Jurkat, Clone E6-1 (cell line): ENCODE results near the gene MEGF11.

Experiments used
- DNase-seq: peaks from one replicate; pipeline ENCODE4 v3.0.0-alpha.2; 2011; ENCODE audit warnings: low read depth, low spot score
- H3K4me3 ChIP-seq: 2 replicates; pipeline ENCODE4 v1.5.1; 2011; ENCODE audit warnings: mild to moderate bottlenecking, low read length, control low read depth, moderate library complexity

Gene MEGF11

DNA sequence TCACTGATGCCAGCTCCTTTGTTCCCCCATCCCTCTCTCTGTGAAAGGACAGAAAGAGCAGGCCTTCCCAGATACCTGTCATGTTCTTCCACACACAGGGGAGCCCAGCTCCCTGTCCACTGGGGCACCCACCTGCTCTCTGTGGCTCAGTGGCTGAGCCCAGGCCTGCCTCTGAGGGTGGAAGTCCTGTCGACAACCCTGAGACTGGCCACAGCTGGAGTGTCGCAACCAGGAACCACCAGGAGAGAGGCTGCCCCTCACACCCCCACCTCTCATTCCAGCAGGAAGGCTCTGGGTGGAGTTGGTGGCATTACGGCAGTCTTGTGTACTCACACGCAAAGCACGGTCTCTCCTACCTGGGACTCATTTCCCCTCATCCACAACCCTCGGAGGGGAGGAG lies 66.3 kb downstream of the MEGF11 start:
- no peak overlapping the region for H3K4me3 ChIP-seq
- no peak for DNase-seq

DNA sequence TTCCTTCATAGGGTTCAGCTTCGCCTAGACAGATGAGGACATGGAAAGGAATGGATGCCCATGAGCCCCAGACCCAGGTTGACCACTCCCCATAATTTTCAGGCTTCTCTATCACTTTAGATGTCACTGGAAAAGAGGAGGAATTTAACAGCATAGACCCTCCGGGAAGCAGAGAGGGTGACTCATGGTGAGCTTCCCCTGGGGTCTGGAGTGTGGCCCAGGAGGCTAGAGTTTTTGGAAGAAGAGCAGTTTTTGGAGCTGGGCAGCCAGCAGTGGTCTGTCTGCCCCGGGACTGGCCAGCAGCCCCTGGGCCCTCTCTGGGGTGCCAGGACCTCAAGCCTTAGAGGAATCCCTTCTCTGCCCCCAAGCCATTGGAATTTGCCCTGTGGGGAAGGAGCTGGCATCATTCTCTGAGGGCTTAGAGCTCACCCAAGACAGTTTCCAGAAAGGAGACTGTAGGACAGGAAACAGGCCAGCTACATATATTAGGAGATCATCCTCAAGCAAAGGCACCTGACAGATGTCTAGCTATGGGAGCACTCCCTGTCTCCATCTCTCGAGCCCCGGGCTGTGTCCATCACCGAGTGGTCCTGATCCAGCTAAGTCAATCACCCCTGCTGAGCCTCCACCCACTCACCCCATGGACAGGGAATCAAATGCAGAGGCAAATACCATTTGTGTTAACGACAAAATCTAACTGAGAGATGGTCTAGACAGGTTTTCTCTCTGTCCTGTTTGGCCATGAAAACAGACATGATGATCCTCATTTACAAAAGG lies 67.3 kb downstream of the MEGF11 start:
- no peak overlapping the region for H3K4me3 ChIP-seq
- DNase-seq = no peak

DNA sequence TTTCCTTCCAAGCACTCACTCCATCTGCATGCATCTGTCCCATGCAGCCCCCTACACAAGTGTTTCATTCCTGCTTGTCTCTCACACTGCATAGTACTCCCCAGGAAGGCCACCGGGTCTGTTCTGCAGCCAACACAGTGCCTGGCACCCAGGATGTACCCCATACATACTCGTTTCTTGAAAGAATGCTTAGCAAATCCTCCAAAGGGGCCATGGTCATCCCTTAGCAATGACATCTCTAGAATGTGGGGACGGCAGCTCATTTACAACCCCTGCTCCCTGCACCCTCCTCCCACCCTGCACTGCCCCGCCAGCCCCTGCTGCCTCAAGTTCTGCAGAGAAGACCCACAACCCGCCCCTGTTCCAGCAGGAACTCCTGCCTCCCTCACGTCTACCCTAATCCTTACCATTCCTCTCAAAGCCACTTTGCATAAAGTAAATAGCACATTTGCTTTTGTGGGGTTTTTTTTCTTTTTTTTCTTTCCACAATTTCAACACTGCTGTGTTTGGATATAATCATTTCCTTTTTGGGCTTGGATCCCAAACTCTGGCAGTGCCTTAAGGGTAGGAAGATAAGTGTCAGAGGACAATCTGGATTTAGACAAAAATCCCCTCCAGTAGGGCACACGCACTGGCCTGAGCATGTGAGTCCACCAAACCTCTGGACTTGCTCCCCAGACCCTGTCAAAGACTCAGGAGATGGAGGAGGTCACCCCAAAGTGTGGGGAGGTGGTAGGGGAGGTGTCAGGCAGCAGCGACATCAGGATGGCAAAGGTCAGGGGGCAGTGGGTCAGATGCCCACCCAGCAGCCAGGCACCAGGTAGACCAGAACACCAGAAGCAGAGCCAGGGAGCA lies 68.4 kb downstream of the MEGF11 start:
- DNase-seq = no peak
- no peak overlapping the region for H3K4me3 ChIP-seq

DNA sequence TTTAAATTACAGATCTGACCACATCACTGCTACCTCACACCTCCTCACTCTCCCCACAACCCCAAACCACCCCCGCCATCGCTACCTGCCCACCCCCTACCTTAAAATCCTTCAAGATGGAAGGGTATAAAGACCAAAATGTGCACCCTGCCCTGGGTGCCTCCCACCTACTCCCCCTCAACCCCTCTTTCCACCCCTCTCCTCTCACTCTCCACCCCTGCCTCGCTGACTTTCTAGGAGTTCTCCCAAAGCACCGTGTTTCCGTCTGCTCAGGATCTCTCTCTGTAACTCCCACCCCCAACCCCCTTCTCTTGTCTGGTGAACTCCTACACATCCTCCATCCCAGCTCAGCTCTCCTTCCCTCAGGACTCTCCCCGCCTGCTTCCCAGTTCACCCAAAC lies 69.1 kb downstream of the MEGF11 start:
- H3K4me3 ChIP-seq = no peak overlapping the region

DNA sequence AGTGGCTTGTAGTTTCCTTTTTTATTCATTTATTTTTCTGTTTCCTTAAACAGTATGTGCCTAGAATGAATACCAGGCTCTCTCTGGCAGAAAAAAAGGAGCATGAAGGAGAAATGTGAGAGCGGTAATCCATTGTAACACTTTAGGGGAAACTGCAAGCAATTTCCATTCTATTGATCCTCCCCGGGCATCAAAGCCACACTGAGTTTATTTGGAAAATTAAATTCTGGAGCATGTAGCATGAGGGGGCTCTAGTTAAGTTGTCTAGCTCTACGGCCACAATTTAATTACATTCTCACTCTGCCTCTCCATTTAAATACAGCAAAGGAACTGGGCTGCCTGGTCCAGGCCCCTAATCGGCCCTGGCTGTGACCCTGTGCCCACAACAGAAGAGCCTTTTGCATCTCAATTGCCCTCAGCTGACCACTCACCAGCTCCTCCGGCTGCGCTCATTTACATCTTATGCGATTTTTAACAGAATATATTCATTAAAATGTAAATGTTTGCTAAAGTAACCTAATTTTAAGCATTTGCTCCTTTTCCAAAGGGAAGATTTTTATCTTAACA lies 72.9 kb downstream of the MEGF11 start:
- no peak overlapping the region for H3K4me3 ChIP-seq
- no peak for DNase-seq

More for the DNA sequence above, 69.1 kb downstream of the MEGF11 start:
- DNase-seq = no peak

DNA sequence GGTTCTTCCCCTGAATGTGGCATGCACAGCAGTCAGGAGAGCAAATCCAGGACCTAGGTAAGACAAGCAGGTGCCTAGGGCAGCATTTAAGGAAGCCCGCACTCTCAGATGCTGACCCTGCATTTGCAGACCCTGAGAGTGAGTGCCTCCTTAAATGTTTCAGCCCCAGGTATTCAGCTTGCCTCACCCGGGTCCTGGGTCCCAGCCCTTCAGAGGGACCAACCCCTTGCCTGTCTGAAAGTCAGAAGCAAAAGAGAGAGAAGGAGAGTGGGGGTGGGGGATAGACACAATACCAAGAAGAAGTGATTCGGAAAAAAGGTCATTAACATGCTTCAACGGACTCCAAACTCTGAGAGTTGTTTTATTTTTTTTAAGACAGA lies 75.0 kb downstream of the MEGF11 start:
- no peak overlapping the region for H3K4me3 ChIP-seq
- no peak for DNase-seq

DNA sequence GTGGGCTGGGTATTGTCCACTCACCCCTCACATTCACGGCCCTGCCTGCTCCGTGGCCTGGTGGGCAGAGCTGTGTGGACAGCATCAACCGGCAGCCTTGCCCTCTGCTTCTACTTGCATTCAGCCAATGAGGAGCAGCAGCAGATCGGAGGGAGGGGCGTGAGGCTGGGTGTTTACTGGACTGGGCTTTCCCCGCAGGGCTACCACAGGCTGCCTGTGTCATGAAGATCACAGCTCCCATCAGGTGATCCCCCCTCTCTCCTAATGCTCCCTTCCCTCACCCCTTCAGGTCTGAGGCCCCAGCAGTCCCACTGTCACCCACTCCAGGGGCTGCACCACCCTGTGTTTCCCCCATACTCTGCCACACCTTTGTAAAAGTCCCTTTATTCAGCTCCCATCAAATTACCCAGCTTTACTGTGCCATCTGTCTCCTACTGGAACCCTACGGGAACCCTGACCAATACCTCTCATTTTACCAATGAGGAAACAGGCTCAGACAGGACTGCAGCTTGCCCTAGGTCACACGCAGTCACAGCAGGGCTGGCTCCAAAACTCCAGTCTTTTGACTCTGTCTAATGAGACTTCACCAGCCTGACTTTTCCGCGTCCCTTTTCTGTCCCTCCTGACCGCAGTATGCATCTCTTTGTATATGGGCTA lies 81.1 kb downstream of the MEGF11 start:
- no peak for DNase-seq
- H3K4me3 ChIP-seq = no peak overlapping the region

DNA sequence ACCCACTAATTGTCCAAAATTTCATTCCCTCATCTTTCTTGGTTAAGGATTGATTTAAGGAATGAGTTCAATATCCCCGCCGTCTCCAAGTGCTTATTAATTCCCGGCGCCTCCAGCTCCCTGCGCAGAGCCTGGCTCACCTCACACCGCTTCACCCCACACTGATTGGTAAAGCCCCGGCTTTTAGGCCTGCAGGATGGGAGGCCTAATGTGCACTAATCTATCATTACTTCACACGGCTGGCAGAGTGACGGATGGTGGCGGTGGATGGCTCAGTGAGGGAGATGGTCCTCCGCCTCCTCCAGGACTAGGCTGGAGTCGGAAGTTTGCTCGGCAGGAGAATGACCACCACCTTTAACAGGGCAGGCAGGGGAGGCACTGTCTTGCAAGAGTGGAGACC lies 81.7 kb downstream of the MEGF11 start:
- no peak for DNase-seq
- H3K4me3 ChIP-seq = no peak overlapping the region

DNA sequence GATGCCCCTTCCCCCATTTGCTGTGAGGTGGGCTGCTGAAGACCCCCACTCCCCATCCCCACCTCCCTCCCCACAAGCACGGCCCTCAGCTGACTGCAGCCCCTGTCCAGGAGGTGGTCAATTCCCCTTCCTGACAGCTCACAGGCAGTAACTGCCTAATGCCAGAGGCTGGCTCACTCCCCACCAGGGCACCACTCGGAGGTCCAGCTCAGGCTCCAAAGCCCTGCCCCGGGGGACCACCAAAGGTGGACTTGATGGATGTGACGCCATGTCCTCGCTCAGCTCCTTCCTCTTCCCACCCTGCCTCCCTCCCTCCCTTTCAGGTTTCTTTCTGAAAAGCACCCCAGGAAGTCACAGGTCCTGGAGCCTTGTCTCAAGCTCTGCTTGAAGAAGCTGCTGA lies 82.8 kb downstream of the MEGF11 start:
- H3K4me3 ChIP-seq = no peak overlapping the region
- no peak for DNase-seq

DNA sequence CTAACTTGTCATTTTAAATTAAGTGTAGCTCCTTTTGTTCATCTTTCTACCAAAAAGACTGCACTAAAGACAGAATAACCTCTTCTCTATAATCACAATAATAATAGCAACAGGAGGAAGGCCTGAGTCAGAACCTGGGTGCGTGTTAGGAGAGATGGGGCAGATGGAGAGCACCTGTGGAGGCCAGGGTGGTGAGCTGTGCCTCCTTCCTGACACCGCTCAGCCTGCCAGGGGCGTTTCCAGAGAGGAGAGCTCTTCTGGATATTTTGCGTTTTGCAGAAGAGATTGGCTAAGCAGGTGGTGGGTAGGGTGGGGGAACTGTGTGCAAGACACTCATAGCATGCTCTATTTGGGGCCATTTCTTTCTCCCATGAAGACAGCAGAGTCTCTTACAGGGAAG lies 83.5 kb downstream of the MEGF11 start:
- no peak for DNase-seq
- H3K4me3 ChIP-seq = no peak overlapping the region

DNA sequence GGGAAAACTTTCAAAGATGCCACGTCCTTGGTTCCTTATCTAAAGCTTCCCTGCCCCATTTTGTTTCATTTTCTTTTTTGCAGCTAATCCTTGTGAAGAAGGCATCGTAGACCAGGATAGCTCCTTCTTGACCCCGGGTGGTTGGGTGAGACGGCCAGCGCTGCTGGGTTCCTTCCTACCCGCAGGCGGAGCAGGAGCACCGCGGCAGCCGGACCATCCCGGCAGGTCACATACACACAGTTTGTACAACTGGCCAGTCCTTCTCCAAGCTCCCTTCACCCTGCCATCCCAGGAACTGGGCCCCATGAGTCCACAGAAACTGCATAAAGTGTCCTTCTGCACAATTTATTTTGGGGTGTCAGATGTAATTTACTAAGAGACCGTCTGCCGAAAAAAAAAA lies 83.9 kb downstream of the MEGF11 start:
- no peak overlapping the region for H3K4me3 ChIP-seq
- DNase-seq = no peak

DNA sequence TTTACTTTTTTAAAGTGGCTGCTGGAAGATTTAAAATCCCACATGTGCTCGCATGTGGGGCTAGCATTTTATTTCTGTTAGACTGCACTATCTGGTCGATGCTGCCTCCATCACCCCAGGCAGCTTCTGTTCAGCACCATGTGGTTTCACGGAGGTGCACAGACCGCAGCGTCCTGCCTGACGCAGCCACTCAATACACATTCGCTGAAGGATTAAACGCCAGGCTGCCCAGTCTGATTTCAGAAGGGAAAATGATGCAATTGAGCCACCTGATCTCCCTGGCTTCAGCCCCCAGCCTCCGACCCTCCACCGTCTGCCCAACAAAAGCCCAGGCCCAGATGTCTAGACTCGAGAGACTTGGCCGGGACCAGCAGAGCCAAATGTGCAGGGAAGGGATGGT lies 84.5 kb downstream of the MEGF11 start:
- peak overlapping the region; percentile 22 for H3K4me3 ChIP-seq
- DNase-seq = peak; percentile 77

DNA sequence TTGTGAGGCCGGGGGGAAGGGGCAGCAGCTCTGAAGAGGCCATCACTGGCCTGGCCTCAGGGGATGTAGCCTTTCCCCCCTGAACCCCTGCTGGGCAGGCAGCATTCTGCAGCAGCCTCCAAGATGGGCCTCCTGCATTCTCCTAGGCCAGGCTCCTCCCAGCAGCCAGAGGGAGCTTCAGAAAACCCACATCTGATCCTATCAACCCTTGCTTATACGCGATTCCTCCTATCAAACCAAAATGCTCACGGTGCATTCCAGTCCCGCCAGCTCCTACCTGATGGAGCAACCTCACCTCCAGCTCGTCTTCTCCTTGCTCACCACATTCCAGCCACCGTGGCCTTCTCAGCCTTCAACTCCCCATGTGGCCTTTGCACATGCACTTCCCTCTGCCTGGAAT lies 85.7 kb downstream of the MEGF11 start:
- H3K4me3 ChIP-seq = no peak overlapping the region
- DNase-seq = peak; percentile 49

DNA sequence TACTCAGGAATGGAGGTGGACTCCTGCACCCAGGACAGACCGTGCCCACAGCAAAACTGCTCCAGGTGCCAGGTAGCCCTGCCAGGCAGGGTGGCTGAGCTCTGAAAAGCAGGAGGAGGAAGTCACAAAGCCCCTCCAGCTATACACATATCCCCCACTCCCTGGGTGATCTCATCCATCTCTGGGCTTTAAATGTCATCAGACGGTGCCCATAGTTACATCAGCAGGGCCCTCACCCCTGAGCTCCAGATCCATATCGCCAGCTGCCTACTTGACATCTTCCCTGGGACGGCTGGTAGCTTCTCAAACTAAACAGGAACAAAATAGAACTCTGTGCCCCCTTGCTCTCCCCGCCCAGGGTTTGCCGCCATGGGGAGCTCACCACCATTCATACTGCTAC lies 87.7 kb downstream of the MEGF11 start:
- H3K4me3 ChIP-seq = no peak overlapping the region
- DNase-seq = no peak

DNA sequence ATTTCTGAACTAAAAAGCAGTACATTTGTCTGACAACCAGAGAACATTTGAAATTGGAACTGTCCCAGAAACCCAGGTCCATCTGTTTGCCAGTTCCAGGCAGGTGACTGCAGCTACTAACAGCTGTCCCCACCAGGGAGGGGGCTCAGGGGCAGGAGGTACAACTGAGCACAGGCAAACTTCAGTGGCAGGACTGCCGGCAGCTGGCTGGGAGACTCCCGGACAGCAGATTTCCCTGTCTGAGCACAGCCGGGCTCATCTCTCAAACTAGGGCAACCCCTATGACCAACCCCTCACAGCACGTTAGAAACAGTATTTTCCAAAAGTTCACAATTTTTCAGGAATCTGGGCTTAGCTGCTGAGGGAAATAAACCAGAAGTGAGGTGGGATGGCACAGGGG lies 88.8 kb downstream of the MEGF11 start:
- no peak for DNase-seq
- H3K4me3 ChIP-seq = no peak overlapping the region

DNA sequence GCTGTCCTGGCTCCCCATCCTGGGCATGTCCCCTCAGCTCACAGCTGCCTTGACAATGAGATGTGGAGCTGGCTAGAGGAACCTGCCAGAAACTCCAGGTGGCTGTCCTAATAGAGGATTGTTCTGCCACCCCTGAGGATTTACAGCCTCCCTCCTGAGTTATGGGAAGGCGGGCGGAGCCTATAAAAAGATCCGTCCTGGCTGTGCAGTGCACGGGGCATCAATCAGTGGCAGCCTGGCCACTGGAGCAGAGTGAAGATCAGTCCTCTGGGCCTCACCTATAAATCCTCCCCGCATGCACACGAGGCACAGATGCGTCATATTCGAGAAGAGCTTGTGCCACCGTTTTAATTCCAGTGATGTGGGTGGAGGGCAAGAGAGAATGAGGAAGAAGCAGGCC lies 90.0 kb downstream of the MEGF11 start:
- no peak for DNase-seq
- H3K4me3 ChIP-seq = no peak overlapping the region

DNA sequence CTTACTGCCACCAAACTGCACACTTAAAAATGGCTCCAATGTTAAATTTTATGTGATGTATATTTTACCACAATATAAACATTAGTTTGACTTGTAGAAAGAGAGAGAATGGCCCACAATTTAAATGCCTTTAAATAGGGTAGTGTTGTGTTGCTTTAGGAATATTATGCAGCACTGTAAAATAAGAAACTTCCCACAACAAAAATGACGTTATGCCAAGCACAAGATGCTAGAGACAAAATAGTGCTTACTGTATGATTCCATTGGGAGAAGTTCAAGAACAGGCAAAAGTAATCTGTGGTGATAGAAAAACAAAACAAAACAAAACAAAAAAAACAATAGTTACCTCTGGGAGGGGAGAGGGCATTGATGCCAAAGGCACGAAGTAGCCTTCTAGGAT lies 91.3 kb downstream of the MEGF11 start:
- DNase-seq = no peak
- no peak overlapping the region for H3K4me3 ChIP-seq

DNA sequence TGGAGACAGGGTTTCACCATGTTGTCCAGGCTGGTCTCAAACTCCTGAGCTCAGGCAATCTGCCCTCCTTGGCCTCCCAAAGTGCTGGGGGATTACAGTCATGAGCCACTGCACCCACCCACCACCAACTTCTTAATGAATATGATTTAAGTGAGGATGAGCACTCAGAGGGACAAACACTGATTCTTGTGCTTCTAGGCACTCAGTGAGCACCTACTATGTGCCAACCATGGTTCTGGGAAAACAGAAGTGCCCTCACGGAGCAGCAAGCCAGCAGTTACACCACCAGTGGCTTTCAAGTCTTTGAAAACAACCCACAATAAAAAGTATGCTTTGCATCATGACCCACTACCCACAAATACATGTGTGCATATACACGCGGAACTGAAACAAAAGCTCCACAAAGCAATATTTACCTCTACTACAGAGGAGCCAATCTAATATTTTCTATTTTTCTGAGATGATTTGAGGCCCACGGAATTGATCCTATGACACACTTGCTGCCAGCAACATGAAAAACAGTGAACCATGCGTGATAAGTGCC lies 91.9 kb downstream of the MEGF11 start:
- H3K4me3 ChIP-seq = no peak overlapping the region
- peak; percentile 45 for DNase-seq

DNA sequence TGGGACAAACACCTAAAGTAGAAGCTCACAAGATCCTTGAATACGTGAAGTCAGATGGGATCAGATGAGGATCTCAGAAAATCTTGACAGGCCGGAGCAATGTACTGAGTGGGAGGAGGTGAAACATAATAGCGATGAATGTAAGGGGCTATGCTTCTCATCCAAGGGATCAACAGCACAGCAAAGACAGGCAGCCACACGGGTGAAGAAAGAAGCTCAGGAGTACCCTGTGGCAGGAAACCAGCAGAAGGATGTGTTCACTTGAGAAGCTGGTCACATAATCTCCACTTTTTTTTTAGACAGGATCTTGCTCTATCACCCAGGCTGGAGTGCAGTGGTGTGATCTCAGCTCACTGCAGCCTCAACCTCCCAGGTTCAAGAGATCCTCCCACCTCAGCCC lies 92.4 kb downstream of the MEGF11 start:
- peak; percentile 74 for DNase-seq
- no peak overlapping the region for H3K4me3 ChIP-seq

DNA sequence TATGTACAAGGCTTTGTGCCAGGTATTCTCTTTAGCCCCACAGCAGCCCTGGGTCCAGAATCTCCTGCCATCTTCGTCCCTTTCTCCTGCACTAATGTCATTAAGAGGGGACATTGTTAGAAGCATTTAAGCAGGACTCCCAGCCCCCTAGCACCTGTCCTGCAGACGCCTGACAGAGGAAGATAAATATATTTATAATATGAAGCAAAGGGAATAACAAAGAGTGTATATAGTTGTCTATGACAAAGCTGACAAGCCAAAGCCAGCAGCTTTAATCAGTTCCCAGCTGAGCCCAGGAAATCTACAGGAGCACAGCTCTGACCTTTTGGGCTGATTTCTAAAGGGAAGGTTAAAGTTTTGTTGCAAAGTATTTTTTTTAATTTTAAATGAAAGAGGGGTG lies 96.0 kb downstream of the MEGF11 start:
- H3K4me3 ChIP-seq = no peak overlapping the region
- DNase-seq = no peak
